MM.1S (cell line): ENCODE results near the gene TEKT2.

Source experiments
- EZH2 ChIP-seq: fragments of 300-600 bp; sonication (generic); optimal IDR thresholded peaks from 2 replicates; pipeline ENCODE3; 2017; ENCODE audit warnings: low read depth, mild to moderate bottlenecking, antibody characterized with exemption, low read length, mixed read lengths
- TF ChIP-seq, protein P1 (sequence below): fragments of 300-600 bp; sonication (generic); IDR thresholded peaks from 2 replicates; pipeline ENCODE4 v1.5.1; 2016; ENCODE audit warnings: antibody characterized with exemption, low read length, mixed read lengths

DNA sequence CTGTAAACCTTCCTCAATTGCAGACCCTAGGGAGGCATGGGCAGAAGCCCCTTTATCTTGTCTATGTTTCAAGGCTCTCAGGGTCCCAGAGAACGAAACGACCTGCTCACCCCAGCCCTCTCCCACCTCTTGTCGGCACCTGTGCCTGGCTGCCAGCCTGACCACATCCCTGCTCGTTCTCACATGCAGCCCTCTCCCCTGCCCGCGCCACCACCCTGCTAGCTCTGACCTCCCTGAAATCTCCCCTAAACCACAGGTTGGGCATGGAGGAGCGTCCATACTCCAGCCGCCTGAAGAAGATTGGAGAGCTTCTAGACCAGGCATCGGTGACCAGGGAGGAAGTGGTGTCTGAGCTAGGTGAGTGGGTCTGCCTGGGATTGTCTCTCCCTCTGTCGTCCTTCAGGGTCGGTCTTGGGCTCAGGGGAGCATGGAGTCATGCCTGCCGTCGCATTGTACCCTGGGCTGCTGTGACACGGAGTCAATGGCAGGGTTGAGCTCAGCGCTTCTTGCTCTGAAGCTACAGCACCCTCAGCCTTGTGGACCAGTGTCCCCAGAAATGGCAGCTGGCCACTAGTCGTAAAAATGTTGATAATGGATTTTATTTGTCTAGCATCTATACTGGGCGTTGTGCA is 8.4 kb downstream of the TEKT2 start:
- TF ChIP-seq, protein P1, sequence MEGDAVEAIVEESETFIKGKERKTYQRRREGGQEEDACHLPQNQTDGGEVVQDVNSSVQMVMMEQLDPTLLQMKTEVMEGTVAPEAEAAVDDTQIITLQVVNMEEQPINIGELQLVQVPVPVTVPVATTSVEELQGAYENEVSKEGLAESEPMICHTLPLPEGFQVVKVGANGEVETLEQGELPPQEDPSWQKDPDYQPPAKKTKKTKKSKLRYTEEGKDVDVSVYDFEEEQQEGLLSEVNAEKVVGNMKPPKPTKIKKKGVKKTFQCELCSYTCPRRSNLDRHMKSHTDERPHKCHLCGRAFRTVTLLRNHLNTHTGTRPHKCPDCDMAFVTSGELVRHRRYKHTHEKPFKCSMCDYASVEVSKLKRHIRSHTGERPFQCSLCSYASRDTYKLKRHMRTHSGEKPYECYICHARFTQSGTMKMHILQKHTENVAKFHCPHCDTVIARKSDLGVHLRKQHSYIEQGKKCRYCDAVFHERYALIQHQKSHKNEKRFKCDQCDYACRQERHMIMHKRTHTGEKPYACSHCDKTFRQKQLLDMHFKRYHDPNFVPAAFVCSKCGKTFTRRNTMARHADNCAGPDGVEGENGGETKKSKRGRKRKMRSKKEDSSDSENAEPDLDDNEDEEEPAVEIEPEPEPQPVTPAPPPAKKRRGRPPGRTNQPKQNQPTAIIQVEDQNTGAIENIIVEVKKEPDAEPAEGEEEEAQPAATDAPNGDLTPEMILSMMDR: no peak
- no peak for TF ChIP-seq EZH2
